ENCODE measurements around the gene TMBIM6.

TMBIM6 gene

DNA sequence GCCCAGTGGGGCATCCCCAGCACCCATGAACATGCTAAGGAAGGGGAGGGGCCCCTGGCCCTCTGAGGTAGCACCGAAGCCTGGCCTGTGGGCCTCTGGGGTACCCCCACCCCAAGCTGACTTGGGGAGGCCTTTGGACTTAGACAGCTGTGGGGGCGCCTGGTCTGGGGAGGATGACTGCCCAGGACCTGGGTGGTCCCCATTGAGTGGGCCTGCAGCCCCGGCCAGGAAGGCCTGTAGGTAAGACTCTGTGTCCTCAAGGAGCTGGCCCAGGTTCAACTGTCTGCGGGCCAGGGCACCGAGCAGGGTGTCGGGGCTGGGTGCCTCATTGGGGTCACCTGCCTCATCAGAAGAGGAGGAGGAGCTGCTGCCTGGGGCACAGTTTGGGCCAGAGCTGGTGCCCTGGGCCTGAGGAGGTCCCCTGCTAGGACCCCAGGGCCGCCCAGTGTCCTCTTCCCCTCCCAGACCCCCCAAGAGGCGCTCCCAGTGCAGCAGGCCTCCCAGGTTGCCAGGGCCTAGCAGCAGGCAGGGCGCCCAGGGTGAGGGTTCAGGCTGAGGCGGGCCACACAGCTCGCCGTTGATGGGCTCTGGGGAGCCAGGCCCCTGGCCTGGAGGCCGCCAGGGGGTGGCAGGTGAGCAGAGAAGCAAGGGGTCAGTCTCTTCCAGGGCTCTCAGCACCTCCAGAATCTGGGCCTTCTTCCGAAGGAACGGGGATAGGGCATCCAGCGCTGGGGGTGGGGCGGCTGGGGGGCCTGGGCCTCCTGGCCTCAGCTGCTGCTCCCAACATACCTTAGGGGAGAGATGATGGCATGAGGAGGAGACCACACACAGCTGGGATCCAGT lies 55.5 kb downstream of the TMBIM6 start:
- DNase-seq (ENCODE audit: low read depth in 2 of 2): no peak

DNA sequence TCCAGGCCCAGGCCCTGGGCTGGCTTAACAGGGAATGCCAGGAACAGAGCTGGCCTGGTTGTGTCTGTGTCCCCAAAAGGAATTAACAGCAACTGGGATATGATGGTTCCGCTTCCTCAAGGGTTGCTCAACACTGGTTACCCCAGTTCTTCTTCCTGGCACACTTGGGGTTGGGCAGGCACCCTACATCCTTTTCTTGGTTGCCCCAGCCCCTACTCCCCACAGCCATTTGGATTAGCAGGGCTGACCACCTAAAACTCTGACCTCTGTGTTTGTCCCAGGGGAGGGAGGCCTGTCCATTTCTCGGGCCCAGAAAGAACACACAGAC lies 56.1 kb downstream of the TMBIM6 start:
- DNase-seq (ENCODE audit: low read depth in 2 of 2): no peak

DNA sequence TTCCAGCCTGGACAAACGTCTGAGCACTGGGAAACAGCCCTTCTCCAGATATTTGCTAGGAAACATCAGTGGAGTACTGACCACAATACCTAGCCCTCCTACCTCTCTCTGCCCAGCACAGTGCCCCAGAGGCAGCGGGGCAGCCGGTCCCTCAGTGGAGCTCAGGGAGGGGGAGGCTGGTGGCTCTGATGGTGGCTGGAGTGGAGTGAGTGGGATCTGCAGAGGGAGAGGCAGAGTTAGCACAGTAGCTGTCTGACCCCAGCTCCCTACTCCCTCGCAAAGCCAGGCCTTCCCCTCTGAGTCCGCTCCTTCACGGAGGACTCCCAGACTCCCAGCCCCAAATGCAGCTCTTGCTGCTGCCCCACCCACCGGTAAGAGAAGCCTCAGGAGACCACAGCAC lies 56.9 kb downstream of the TMBIM6 start:
- DNase-seq (ENCODE audit: low read depth in 2 of 2): no peak

DNA sequence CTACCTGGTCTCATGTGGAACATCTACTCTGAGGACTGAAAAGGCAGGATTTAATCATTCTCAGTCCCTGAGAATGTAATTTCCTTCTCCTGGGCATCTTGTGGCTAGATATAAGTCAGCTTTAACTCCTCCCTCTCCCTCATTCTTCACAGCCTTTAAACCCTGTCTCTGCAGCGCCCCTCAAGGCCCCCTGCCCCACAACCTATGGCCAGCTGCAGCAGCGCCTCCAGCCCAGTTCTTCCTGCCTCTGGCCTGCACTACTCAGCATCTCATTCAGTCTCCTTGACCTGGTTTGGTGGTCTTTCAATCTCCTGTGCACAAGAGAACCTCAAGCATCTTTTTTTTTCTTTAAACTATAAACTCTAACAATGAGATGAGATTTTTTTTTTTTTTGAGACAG lies 57.6 kb downstream of the TMBIM6 start:
- no peak for DNase-seq (ENCODE audit: low read depth in 2 of 2)

DNA sequence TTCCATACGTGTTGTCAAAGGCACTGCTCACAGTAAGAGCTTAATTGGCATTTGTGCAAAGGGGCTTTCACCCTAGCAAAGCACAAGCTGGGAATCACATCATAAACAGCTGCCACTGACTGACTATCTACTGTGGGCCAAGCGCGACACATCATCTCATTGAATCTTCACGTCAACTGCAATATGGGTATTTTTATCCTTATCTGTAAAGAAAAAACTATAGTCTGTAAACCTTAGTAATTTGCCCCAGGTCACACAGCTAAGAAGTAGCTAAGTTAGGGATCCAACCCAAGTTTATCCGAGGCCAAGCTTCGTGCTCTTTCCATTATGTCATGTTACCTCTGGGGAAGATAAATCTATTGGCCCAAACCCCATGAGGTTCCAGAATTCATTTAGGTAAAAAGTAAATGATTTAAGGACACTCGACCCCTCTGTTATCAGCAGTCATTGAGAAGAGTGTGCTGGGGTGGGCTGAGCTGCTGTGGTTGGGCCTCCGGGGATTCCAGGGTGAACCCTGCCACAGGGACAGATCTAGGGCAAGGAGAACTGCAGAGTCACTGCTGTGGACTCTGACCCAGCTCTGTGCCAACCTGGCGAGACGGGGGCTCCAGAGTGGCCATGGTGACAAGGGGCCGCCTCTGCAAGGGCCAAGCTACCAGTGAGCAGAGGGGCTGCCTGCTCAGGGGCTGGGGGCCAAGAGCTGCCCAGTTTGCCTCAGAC lies 59.2 kb downstream of the TMBIM6 start:
- DNase-seq (ENCODE audit: low read depth in 2 of 2): no peak

DNA sequence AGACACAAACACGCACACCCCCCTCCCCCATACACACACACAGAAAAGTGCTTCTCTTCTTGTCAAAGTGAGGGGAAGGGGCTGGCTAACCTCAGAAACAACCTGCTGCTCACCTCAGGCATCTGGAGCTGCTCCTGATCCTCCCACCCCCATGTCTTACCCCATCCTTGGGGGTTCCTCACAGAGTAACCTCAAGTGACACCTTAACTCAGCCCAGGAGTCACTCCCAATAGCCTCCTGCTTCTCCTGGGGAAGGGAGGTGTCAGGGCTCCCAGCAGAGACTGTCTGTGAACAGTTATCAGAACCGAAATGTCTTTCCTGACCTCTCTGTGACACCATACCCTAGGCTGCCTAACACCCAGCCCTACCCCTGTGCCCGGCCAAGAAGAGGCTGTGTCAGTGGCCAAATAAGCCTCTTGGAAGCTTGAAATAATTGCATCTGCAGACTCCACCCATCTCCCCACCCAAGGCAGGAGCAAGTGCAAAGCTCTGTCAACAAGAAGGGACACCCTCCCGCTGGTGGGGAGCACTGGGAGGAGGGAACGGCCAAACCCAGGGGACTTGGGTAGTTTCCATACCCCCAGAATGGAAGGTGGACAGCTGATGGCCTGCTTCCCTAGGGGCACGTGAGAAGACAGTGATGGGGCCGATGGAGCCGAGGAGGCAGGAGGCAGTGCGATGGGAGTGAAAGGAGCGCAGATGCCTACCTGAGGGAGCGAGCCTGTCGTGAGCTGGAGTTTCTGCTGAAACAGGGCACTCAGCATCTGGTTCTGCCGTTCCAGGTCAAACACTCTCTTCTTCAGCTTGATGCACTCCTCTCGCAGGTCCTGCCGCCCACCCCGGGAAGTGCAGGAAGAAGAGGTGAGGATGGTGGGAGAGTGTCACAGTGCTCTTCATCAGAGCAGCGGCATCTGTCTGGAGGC lies 60.0 kb downstream of the TMBIM6 start:
- no peak for DNase-seq (ENCODE audit: low read depth in 2 of 2)

GRCh38 chr12:49803693-49804450 lies 62.5 kb downstream of the TMBIM6 start:
- no peak for DNase-seq (ENCODE audit: low read depth in 2 of 2)

GRCh38 chr12:49804821-49805220 lies 63.5 kb downstream of the TMBIM6 start:
- DNase-seq (ENCODE audit: low read depth in 2 of 2): no peak

DNA sequence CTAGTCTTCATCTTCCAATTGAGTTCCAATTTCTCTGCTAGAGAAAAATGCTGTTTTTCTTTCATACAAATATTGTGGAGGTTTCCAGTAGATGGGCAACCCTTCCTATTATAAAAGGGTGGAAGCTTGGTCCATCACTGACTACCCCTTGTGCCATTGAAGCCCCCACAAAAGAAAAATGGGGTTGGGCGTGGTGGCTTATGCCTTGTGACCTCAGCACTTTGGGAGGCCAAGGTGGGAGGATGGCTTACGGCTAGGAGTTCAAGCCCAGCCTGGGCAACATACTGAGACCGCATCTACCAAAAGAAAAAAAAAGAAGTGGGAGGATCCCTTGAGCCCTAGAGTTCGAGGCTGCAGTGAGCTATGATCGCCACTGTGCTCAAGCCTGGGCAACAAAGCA lies 64.1 kb downstream of the TMBIM6 start:
- no peak for DNase-seq (ENCODE audit: low read depth in 2 of 2)

- no peak for DNase-seq (ENCODE audit: low read depth in 2 of 2)
Observed at GRCh38 chr12:49806321-49806813, 65.0 kb downstream of the TMBIM6 start.

DNA sequence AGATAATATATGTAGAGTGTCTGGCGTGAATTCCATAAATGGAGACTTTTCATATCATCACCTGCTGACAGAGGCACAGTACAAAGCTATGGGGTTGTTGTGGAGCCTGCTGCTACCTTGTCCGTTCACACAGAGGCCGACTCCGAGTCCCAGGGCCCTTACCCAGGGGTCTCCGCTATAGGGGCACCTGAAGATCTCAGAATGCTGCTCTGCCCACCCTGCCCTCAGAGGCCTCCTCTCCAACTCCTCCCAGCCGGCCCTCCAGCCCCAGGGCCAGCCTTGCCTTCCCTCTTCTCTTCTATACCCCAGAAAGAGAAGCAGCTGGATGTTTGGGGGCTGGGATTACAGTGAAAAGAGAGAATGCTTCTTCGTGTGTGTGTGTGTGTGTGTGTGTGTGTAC lies 65.5 kb downstream of the TMBIM6 start:
- no peak for DNase-seq (ENCODE audit: low read depth in 2 of 2)

DNA sequence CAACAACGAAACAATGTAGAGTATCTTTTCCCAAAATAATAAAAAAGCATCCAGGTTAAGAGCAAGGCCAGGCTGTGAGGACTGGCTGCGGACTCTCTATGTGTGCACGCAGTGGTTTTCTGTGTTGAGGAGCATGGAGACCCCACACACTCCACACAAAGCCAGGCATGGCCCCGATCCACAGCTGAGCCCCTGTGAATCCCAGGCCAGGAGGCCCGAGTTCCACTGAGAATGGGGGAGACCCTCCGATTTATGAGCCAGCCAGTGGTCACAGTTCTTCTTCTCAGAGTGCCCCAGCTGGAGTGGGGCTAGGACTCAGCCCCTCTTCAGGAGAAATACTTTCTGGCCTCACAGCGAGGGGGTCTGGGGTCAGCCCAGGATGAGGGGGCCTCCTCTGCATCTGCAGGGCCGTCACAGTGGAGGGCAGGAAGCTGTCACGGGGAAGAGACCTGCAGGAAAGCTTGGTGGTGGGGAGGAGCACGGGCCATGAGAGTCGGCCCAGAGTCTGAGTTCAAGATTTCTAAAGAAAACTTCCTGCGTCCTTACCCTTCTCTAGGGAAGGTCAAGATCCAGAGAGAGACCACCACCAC lies 66.7 kb downstream of the TMBIM6 start:
- DNase-seq (ENCODE audit: low read depth in 2 of 2): no peak

DNA sequence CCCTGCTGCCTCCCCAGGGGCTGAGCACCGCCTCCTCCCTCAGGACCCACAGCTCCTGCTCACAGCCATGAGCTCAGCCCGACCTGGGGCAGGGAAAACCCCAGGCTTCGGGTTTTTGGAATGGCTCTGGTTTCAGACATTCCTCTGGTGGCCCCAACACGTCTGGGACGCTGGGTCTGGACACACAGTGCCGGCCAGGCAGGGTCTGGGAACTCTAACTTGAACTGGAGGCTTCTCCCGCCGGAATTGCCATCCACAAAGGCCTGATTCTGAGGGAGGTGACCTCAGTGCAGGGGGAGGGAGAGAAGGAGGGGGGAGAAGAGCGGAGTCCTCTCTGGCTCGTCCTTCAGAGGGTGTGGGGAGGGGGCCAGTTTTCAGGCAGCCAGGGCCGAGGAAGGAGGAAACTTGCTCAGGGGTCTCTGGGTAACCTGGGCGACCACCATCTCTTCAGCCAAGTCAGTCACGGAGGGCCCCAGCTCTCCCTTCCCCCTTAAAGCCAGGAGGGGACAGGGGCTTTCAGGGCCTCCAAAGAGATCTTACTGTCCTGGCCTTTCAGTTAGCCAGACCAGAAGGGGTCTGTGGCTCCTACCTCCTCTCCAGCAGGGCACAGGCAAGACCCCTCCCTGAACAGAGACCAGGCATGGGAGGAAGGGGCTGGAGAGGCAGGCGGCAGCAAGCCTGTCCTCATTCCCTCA lies 67.5 kb downstream of the TMBIM6 start:
- no peak for DNase-seq (ENCODE audit: low read depth in 2 of 2)

DNA sequence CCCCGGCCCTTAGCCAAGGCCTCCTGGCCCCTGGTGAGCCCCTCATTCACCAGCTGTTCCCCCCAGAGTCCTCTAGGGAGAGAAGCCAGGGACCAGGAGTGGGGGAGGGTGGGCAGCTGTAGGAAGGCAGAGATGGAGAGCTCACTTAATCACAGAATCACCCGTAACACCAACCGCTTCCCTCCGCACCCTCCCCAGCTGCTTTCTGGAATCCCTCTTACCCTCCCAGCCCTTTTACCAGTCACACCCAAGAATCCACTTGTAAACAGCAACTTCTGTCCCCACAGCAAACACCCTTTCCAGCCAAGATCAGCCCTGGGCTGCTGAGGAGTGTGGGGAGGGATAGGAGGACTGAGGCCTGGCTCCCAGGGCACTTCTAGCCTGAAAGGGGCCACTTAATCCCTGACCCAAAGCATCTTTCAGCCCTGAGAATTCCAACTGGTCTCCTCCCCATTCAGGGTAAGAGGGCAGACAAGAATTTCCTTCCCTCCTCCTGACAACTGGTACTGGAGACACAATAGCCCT lies 68.1 kb downstream of the TMBIM6 start:
- no peak for DNase-seq (ENCODE audit: low read depth in 2 of 2)

- DNase-seq (ENCODE audit: low read depth in 2 of 2): no peak
Observed at GRCh38 chr12:49809906-49810389, 68.6 kb downstream of the TMBIM6 start.

DNA sequence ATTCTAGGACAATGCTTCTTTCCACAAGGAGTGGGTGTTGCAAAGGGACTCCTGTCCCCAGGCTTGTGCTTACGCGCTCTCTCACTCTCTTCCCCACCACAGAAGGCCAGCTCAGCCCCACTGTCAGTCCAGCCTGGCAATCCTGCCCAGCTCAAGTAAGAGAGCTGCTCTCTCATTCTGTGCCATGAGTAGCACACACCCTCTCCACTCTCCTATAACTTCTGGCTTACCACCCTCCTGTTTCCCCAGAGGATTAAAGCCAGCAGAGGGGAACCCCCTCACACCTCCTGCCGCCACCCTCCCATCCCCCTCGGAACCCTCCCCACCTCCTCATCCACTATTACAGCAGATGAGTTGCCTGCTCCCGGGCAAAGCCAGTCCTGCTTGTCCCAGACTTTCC lies 69.8 kb downstream of the TMBIM6 start:
- DNase-seq (ENCODE audit: low read depth in 2 of 2): no peak

DNA sequence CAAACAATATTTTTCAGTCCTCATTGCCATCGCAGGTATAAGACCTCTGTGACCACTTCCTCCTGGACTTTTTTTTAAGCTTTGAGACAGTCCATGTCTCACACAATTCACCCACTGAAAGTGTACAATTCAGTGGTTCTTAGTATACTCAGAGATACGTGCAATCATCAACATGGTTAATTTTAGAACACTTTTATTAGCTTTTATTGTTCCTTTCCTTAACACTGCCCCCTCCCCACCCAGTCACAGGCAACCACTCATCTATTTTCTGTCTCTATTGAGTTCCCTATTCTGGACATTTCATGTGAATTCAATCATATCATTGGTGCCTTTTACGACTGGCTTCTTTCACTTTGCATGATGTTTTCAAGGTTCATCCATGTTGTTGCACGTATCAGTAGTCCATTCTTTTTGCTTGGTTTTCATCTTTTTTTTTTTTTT lies 70.6 kb downstream of the TMBIM6 start:
- no peak for DNase-seq (ENCODE audit: low read depth in 2 of 2)

DNA sequence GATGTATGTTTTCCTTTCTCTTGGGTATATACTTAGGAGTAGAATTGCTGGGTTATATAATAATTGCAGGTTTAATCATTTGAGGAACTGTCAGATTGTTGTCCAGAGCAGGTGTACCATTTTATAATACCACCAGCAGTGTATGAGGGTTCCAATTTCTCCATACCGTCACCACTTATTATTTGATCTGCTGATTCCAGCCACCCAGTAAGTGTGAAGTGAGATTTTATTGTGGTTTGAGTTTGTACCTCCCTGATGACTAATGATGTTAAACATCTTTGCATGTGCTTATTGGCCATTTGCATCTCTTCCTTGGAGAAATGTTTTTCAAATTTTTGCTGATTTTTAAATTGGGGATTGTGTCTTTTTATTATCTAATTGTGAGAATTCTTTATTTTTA lies 71.8 kb downstream of the TMBIM6 start:
- DNase-seq (ENCODE audit: low read depth in 2 of 2): no peak

Measured in stimulated activated CD4-positive, alpha-beta T cell treated with anti-CD3 and anti-CD28 coated beads, Interleukin-15, amount 100 ng/mL, for 48 hours (primary cell).